Activated T-helper 1 cell treated with anti-CD3 and anti-CD28 coated beads, Interleukin-12 subunit alpha, Interleukin-12 subunit beta, Interleukin-2, Interleukin-4 antibody, amounts not matched to agents 30 ng/mL and 10 ng/mL and 1 ng/mL, durations not matched to agents 14 hours and 24 hours and 36 hours (primary cell): Measurements from ENCODE around the gene GPATCH8. TPM values are rescaled to one million over a fixed set of nuclear protein-coding genes. Genes with fewer than 3 reads are reported as not detected.

ENCODE experiments used
- DNase-seq: peaks from one replicate; pipeline ENCODE4 v3.0.0; 2021; ENCODE audit warnings: low spot score
- H3K27ac Mint-ChIP-seq: one replicate; pipeline ENCODE4 v1.8.0; 2021; ENCODE audit warnings: mild to moderate bottlenecking, mixed read lengths
- H3K27me3 Mint-ChIP-seq: one replicate; pipeline ENCODE4 v1.8.0; 2022; ENCODE audit warnings: mild to moderate bottlenecking, moderate library complexity, mixed read lengths; ENCODE audit not compliant: insufficient read depth
- H3K36me3 Mint-ChIP-seq: one replicate; pipeline ENCODE4 v1.8.0; 2021; ENCODE audit warnings: low read depth, mixed read lengths
- H3K4me1 Mint-ChIP-seq: one replicate; pipeline ENCODE4 v1.8.0; 2021; ENCODE audit warnings: low read depth, mixed read lengths
- H3K4me3 Mint-ChIP-seq: one replicate; pipeline ENCODE4 v1.8.0; 2021; ENCODE audit warnings: mild to moderate bottlenecking, moderate library complexity, mixed read lengths
- H3K9me3 Mint-ChIP-seq: one replicate; pipeline ENCODE4 v1.8.0; 2021; ENCODE audit warnings: mixed read lengths
- intact Hi-C: fragments of 100-400 bp; cut with micrococcal nuclease; formaldehyde crosslinking; loops from one replicate; pipeline ENCODE4 v1.15.1; 2024
- total RNA-seq: library from RNA; stranded (reverse); gene quantifications from 2 replicates; pipeline ENCODE4 v1.2.3, GENCODE V29; 2022

Gene GPATCH8
- total RNA-seq, 1 donor from 2014 or later = 50.4 TPM

- intact Hi-C loops = no loop called here
- Mint-ChIP-seq H3K27ac (no peak overlapping the region), H3K36me3 (no peaks in the 10 kb centered on the region), H3K4me1 (no peaks in the 10 kb centered on the region), H3K4me3 (no peak overlapping the region), H3K9me3 (no peaks in the 10 kb centered on the region), H3K27me3 (peaks cover 24% of the 10 kb centered on the region)
- DNase-seq = no peak
These were observed 119.3 kb downstream of the GPATCH8 start for GRCh38 chr17:44383861-44384260.

- no peaks in the 10 kb centered on the region for H3K36me3 Mint-ChIP-seq
- no peak for DNase-seq
- H3K4me1 Mint-ChIP-seq = no peaks in the 10 kb centered on the region
- peaks cover 24% of the 10 kb centered on the region for H3K27me3 Mint-ChIP-seq
- no peaks in the 10 kb centered on the region for H3K9me3 Mint-ChIP-seq
- intact Hi-C loops = no loop called here
- H3K4me3 Mint-ChIP-seq = no peak overlapping the region
- no peak overlapping the region for H3K27ac Mint-ChIP-seq
These were observed 119.8 kb downstream of the GPATCH8 start for GRCh38 chr17:44383363-44383762.

- intact Hi-C loops = no loop called here
- DNase-seq = no peak
These were observed 120.3 kb downstream of the GPATCH8 start for GRCh38 chr17:44382917-44383316.

GRCh38 chr17:44381810-44382305, 121.3 kb downstream of the GPATCH8 start:
- no peak overlapping the region for H3K4me3 Mint-ChIP-seq
- intact Hi-C loops = no loop called here

More at GRCh38 chr17:44382917-44383316, 120.3 kb downstream of the GPATCH8 start:
- Mint-ChIP-seq H3K4me3 (no peak overlapping the region), H3K27me3 (peaks cover 22% of the 10 kb centered on the region), H3K4me1 (no peaks in the 10 kb centered on the region), H3K9me3 (no peaks in the 10 kb centered on the region), H3K27ac (no peak overlapping the region), H3K36me3 (no peaks in the 10 kb centered on the region)

GRCh38 chr17:44380767-44381166, 122.4 kb downstream of the GPATCH8 start:
- H3K4me3 Mint-ChIP-seq = no peak overlapping the region
- intact Hi-C loops = no loop called here
- H3K4me1 Mint-ChIP-seq = no peaks in the 10 kb centered on the region
- no peak for DNase-seq
- no peak overlapping the region for H3K27ac Mint-ChIP-seq
- peaks cover 16% of the 10 kb centered on the region for H3K27me3 Mint-ChIP-seq
- H3K9me3 Mint-ChIP-seq = no peaks in the 10 kb centered on the region
- no peaks in the 10 kb centered on the region for H3K36me3 Mint-ChIP-seq

More at GRCh38 chr17:44381810-44382305, 121.3 kb downstream of the GPATCH8 start:
- no peak overlapping the region for H3K27ac Mint-ChIP-seq
- no peaks in the 10 kb centered on the region for H3K4me1 Mint-ChIP-seq
- H3K9me3 Mint-ChIP-seq = no peaks in the 10 kb centered on the region
- H3K27me3 Mint-ChIP-seq = peaks cover 20% of the 10 kb centered on the region
- H3K36me3 Mint-ChIP-seq = no peaks in the 10 kb centered on the region
- DNase-seq = no peak

- H3K9me3 Mint-ChIP-seq = no peaks in the 10 kb centered on the region
These were observed 123.3 kb downstream of the GPATCH8 start for GRCh38 chr17:44379887-44380286.

GRCh38 chr17:44378171-44378705, 125.0 kb downstream of the GPATCH8 start:
- intact Hi-C loops = no loop called here
- H3K4me3 Mint-ChIP-seq = no peak overlapping the region
- H3K9me3 Mint-ChIP-seq = no peaks in the 10 kb centered on the region
- H3K4me1 Mint-ChIP-seq = no peaks in the 10 kb centered on the region
- no peaks in the 10 kb centered on the region for H3K36me3 Mint-ChIP-seq
- no peak overlapping the region for H3K27ac Mint-ChIP-seq
- peaks cover 14% of the 10 kb centered on the region for H3K27me3 Mint-ChIP-seq
- DNase-seq = no peak

More at GRCh38 chr17:44379887-44380286, 123.3 kb downstream of the GPATCH8 start:
- Mint-ChIP-seq H3K4me1 (no peaks in the 10 kb centered on the region), H3K27ac (no peak overlapping the region), H3K4me3 (no peak overlapping the region), H3K36me3 (no peaks in the 10 kb centered on the region), H3K27me3 (peaks cover 15% of the 10 kb centered on the region)
- DNase-seq = no peak
- intact Hi-C loops = no loop called here

- no peak overlapping the region for H3K4me3 Mint-ChIP-seq
- H3K4me1 Mint-ChIP-seq = no peaks in the 10 kb centered on the region
These were observed 126.4 kb downstream of the GPATCH8 start for GRCh38 chr17:44376779-44377178.

GRCh38 chr17:44376124-44376523, 127.1 kb downstream of the GPATCH8 start:
- Mint-ChIP-seq H3K9me3 (no peaks in the 10 kb centered on the region), H3K27ac (no peak overlapping the region), H3K36me3 (no peaks in the 10 kb centered on the region), H3K4me3 (no peak overlapping the region), H3K27me3 (peaks cover 12% of the 10 kb centered on the region), H3K4me1 (no peaks in the 10 kb centered on the region)
- intact Hi-C loops = no loop called here
- no peak for DNase-seq

More at GRCh38 chr17:44376779-44377178, 126.4 kb downstream of the GPATCH8 start:
- Mint-ChIP-seq H3K27me3 (peaks cover 10% of the 10 kb centered on the region), H3K36me3 (no peaks in the 10 kb centered on the region), H3K27ac (no peak overlapping the region), H3K9me3 (no peaks in the 10 kb centered on the region)
- intact Hi-C loops = no loop called here
- DNase-seq = no peak

- H3K9me3 Mint-ChIP-seq = no peaks in the 10 kb centered on the region
- H3K4me1 Mint-ChIP-seq = no peaks in the 10 kb centered on the region
- H3K36me3 Mint-ChIP-seq = no peaks in the 10 kb centered on the region
- intact Hi-C loops = no loop called here
- H3K27ac Mint-ChIP-seq = no peak overlapping the region
- DNase-seq = no peak
- peaks cover 12% of the 10 kb centered on the region for H3K27me3 Mint-ChIP-seq
- H3K4me3 Mint-ChIP-seq = no peak overlapping the region
These were observed 127.8 kb downstream of the GPATCH8 start for GRCh38 chr17:44375196-44376017.

- no peak overlapping the region for H3K4me3 Mint-ChIP-seq
- no peak overlapping the region for H3K27ac Mint-ChIP-seq
- H3K4me1 Mint-ChIP-seq = peaks cover 4% of the 10 kb centered on the region
- DNase-seq = no peak
- intact Hi-C loops = no loop called here
- no peaks in the 10 kb centered on the region for H3K36me3 Mint-ChIP-seq
- peaks cover 16% of the 10 kb centered on the region for H3K27me3 Mint-ChIP-seq
- no peaks in the 10 kb centered on the region for H3K9me3 Mint-ChIP-seq
These were observed 128.7 kb downstream of the GPATCH8 start for GRCh38 chr17:44374306-44375195.

GRCh38 chr17:44372036-44372435, 131.2 kb downstream of the GPATCH8 start:
- peaks cover 7% of the 10 kb centered on the region for H3K4me1 Mint-ChIP-seq
- no peak for DNase-seq
- H3K9me3 Mint-ChIP-seq = no peaks in the 10 kb centered on the region
- no peak overlapping the region for H3K27ac Mint-ChIP-seq
- intact Hi-C loops = no loop called here
- H3K4me3 Mint-ChIP-seq = no peak overlapping the region
- peaks cover 20% of the 10 kb centered on the region for H3K27me3 Mint-ChIP-seq
- H3K36me3 Mint-ChIP-seq = no peaks in the 10 kb centered on the region
